GDM1 (cell line): ENCODE measurements around the gene APOC4.
"Not testable (repeated sequence)": the region's sequence is repeated elsewhere in the genome, so short reads cannot be mapped to it uniquely, and the experiment has no call there.

Source experiments
- DNase-seq: peaks from one replicate; lab custom pipeline; 2025; lab: John Stamatoyannopoulos, UW

The APOC4 gene

GRCh38 chr19:44958090-44958489 is 16.1 kb downstream of the APOC4 start:
- DNase-seq: no peak

GRCh38 chr19:44959691-44960090 is 17.7 kb downstream of the APOC4 start:
- DNase-seq: no peak

GRCh38 chr19:44960906-44961728 is 19.1 kb downstream of the APOC4 start:
- DNase-seq: no peak

GRCh38 chr19:44961821-44962220 is 19.8 kb downstream of the APOC4 start:
- no peak for DNase-seq

- no peak for DNase-seq
Observed at GRCh38 chr19:44968118-44968517, 26.1 kb downstream of the APOC4 start.

GRCh38 chr19:44968670-44969069 is 26.6 kb downstream of the APOC4 start:
- no peak for DNase-seq

- DNase-seq: no peak
Observed at GRCh38 chr19:44969437-44969836, 27.4 kb downstream of the APOC4 start.

GRCh38 chr19:44971451-44971850 is 29.4 kb downstream of the APOC4 start:
- not testable (repeated sequence) for DNase-seq

GRCh38 chr19:44972802-44973201 is 30.8 kb downstream of the APOC4 start:
- no peak for DNase-seq

- DNase-seq: no peak
Observed at GRCh38 chr19:44973982-44974735, 32.1 kb downstream of the APOC4 start.

GRCh38 chr19:44974857-44975256 is 32.8 kb downstream of the APOC4 start:
- no peak for DNase-seq

GRCh38 chr19:44975444-44975843 is 33.4 kb downstream of the APOC4 start:
- DNase-seq: no peak

GRCh38 chr19:44984005-44984404 is 42.0 kb downstream of the APOC4 start:
- DNase-seq: no peak

- DNase-seq: no peak
Observed at GRCh38 chr19:44985445-44985844, 43.4 kb downstream of the APOC4 start.

GRCh38 chr19:44986389-44986788 is 44.4 kb downstream of the APOC4 start:
- DNase-seq: no peak

GRCh38 chr19:44987148-44987675 is 45.2 kb downstream of the APOC4 start:
- no peak for DNase-seq

GRCh38 chr19:44988273-44988672 is 46.2 kb downstream of the APOC4 start:
- DNase-seq: no peak

- no peak for DNase-seq
Observed at GRCh38 chr19:44988896-44989556, 47.0 kb downstream of the APOC4 start.

GRCh38 chr19:44990459-44990858 is 48.4 kb downstream of the APOC4 start:
- no peak for DNase-seq

- DNase-seq: no peak
Observed at GRCh38 chr19:44990966-44991365, 48.9 kb downstream of the APOC4 start.

- no peak for DNase-seq
Observed at GRCh38 chr19:44992336-44993163, 50.5 kb downstream of the APOC4 start.

GRCh38 chr19:44993526-44993925 is 51.5 kb downstream of the APOC4 start:
- DNase-seq: no peak
